Measurements from ENCODE around the gene PRAME.

PRAME gene

DNA sequence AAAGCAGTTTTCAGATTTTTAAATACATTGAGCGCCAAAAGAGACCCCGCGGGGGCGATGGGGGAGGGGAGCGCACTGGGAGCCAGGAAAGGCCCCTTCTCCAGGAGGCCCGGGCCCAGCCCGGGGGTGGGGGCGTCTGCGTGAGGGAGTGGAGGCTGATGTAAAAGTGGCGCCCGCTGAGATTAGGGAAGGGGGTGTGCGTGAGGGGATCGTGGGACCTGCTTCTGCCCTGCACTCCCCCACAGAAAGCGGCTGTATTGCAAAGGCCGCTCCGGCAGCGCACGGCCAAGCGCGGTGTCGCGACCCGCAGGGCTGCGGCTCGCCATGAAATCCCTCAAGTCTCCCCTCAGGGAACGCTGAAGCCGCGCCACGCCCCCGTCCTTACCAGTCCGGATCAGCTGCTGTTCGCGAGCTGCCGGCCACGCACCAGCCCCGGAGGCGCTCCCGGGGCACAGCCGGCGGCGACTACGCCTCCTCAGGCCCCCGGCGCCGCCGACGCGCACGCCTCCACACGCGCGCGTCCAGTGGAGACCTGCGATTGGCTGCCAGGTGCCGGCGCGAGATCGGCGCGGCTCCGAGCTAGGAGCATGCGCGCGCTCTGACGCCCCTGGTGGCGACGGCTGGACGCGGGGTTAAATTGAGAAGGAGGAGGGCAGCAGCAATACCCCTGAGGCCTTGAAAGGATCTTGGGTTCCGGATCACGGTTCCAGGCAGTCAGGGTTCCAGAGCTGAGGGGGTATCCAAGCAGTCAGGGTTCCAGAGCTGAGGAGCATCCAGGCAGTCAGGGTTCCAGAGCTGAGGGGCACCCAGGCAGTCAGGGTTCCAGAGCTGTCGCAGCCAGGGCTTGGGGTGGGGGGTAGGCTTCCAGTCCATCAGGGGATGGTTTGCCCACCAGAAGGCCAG lies 50.5 kb downstream of the PRAME start, which contains the start of gene ZNF280B:
Gene ZNF280B, minus strand, starts transcription at position 469 of the 903 bp plus-strand sequence. CDS start 19,344 bp downstream, outside the sequence.
- H3K79me2 ChIP-seq (ENCODE audit: insufficient read depth, low read length): peaks cover 29% of the 10 kb centered on the region
- peak within 1 kb of the TSS; percentile 83 for H3K4me2 ChIP-seq (ENCODE audit: low read depth, low read length, poor library complexity, severe bottlenecking)
- TF ChIP-seq, protein P1, sequence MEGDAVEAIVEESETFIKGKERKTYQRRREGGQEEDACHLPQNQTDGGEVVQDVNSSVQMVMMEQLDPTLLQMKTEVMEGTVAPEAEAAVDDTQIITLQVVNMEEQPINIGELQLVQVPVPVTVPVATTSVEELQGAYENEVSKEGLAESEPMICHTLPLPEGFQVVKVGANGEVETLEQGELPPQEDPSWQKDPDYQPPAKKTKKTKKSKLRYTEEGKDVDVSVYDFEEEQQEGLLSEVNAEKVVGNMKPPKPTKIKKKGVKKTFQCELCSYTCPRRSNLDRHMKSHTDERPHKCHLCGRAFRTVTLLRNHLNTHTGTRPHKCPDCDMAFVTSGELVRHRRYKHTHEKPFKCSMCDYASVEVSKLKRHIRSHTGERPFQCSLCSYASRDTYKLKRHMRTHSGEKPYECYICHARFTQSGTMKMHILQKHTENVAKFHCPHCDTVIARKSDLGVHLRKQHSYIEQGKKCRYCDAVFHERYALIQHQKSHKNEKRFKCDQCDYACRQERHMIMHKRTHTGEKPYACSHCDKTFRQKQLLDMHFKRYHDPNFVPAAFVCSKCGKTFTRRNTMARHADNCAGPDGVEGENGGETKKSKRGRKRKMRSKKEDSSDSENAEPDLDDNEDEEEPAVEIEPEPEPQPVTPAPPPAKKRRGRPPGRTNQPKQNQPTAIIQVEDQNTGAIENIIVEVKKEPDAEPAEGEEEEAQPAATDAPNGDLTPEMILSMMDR (conservative IDR thresholded peaks at IDR 0.05; ENCODE audit: low read length): peak; percentile 72
- TF ChIP-seq EZH2phosphoT487 (IDR thresholded peaks at IDR 0.05; ENCODE audit: borderline replicate concordance): no peak
- H3K4me1 ChIP-seq (ENCODE audit: insufficient read depth, low read length, poor library complexity, severe bottlenecking): peaks cover 18% of the 10 kb centered on the region
- peak within 1 kb of the TSS; percentile 96 for H2AFZ ChIP-seq (ENCODE audit: low read length)
- H3K36me3 ChIP-seq (ENCODE audit: insufficient read depth, low read length): no peaks in the 10 kb centered on the region; the same call in 1 of the 2 replicates
- no peaks in the 10 kb centered on the region for H3K9me3 ChIP-seq (ENCODE audit: insufficient read depth, low read depth, low read length)
- peak within 1 kb of the TSS; percentile 89 for H3K9ac ChIP-seq (ENCODE audit: low read depth, low read length, poor library complexity, severe bottlenecking)
- H3K4me3 ChIP-seq (ENCODE audit: low read length, poor library complexity, severe bottlenecking): peak within 1 kb of the TSS; percentile 89
- H3K9me2 ChIP-seq (replicated peaks; ENCODE audit: low read depth, low read length): no peaks in the 10 kb centered on the region
- H3K27me3 ChIP-seq (ENCODE audit: insufficient read depth, low read length, poor library complexity, severe bottlenecking): peaks cover 8% of the 10 kb centered on the region
- no peaks in the 10 kb centered on the region for H3F3A ChIP-seq (ENCODE audit: low read depth)
- peaks cover 5% of the 10 kb centered on the region for H4K20me1 ChIP-seq (ENCODE audit: insufficient read depth, low read length, poor library complexity, severe bottlenecking)

DNA sequence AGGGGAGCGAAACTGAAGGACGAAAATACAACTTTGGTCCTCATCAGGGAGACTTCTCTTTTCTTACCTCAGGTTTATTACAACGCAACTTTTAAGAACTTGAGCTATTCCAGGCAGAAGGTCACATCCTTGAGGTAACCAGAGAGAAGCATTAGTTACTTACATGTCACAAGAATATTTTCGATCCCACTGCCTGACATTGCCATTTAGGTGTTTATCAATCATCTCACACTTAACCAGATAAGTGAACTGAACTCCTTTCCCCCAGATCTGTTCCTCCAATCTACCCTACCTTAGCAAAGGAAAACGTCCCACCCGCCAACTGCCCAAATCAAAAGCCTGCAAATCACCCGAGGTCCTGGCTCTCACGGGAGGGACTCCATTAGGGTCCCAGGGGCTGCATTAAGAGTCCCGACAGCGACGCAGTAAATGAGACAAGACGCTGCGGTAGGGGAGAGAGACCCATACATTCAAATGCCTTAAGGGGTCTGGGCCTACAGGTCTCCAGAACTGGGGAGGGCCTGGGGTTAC lies 51.3 kb downstream of the PRAME start:
- Histone ChIP-seq H3K4me3 (ENCODE audit: low read length, poor library complexity, severe bottlenecking) (peak overlapping the region; percentile 89), H2AFZ (ENCODE audit: low read length) (peak overlapping the region; percentile 84), H3K9me3 (ENCODE audit: insufficient read depth, low read depth, low read length) (no peaks in the 10 kb centered on the region), H3K79me2 (ENCODE audit: insufficient read depth, low read length) (peaks cover 29% of the 10 kb centered on the region), H3K4me1 (ENCODE audit: insufficient read depth, low read length, poor library complexity, severe bottlenecking) (peaks cover 18% of the 10 kb centered on the region), H3K27me3 (ENCODE audit: insufficient read depth, low read length, poor library complexity, severe bottlenecking) (peaks cover 8% of the 10 kb centered on the region), H3K4me2 (ENCODE audit: low read depth, low read length, poor library complexity, severe bottlenecking) (peak overlapping the region; percentile 83), H3F3A (ENCODE audit: low read depth) (no peaks in the 10 kb centered on the region), H3K9me2 (replicated peaks; ENCODE audit: low read depth, low read length) (no peaks in the 10 kb centered on the region), H3K9ac (ENCODE audit: low read depth, low read length, poor library complexity, severe bottlenecking) (peak overlapping the region; percentile 89), H4K20me1 (ENCODE audit: insufficient read depth, low read length, poor library complexity, severe bottlenecking) (peaks cover 5% of the 10 kb centered on the region), H3K36me3 (ENCODE audit: insufficient read depth, low read length) (peaks cover 4% of the 10 kb centered on the region; the same call in 1 of the 2 replicates)
- TF ChIP-seq, protein P1 (conservative IDR thresholded peaks at IDR 0.05; ENCODE audit: low read length): no peak
- no peak for TF ChIP-seq EZH2phosphoT487 (IDR thresholded peaks at IDR 0.05; ENCODE audit: borderline replicate concordance)

DNA sequence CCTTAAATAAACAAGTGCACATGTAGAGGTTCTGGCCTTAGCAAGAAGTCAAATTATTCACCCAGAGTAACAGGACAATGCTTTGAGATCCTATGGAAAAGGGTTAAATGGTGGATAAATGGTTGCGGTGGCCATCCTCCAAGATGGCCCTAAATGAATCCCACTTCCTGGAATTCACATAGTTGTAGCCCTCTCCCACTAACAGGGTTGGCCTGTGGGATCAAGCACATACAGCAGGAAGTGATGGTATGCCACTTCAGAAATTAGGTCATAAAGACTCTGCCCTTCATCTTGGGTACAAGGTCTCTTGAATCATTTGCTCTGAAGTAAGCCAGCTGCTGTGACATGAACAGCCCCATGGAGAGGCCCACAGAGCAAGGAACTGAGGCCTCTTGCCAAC lies 52.3 kb downstream of the PRAME start:
- H4K20me1 ChIP-seq (ENCODE audit: insufficient read depth, low read length, poor library complexity, severe bottlenecking): peaks cover 5% of the 10 kb centered on the region
- H3K9me2 ChIP-seq (replicated peaks; ENCODE audit: low read depth, low read length): no peaks in the 10 kb centered on the region
- H3K4me2 ChIP-seq (ENCODE audit: low read depth, low read length, poor library complexity, severe bottlenecking): peak overlapping the region; percentile 83
- TF ChIP-seq EZH2phosphoT487 (IDR thresholded peaks at IDR 0.05; ENCODE audit: borderline replicate concordance): no peak
- TF ChIP-seq, protein P1 (conservative IDR thresholded peaks at IDR 0.05; ENCODE audit: low read length): no peak
- peak overlapping the region; percentile 89 for H3K4me3 ChIP-seq (ENCODE audit: low read length, poor library complexity, severe bottlenecking)
- peaks cover under 1% of the 10 kb centered on the region for H3K27me3 ChIP-seq (ENCODE audit: insufficient read depth, low read length, poor library complexity, severe bottlenecking)
- H3K9ac ChIP-seq (ENCODE audit: low read depth, low read length, poor library complexity, severe bottlenecking): peak overlapping the region; percentile 89
- no peaks in the 10 kb centered on the region for H3K9me3 ChIP-seq (ENCODE audit: insufficient read depth, low read depth, low read length)
- peaks cover 18% of the 10 kb centered on the region for H3K4me1 ChIP-seq (ENCODE audit: insufficient read depth, low read length, poor library complexity, severe bottlenecking)
- H2AFZ ChIP-seq (ENCODE audit: low read length): no peak overlapping the region
- peaks cover 29% of the 10 kb centered on the region for H3K79me2 ChIP-seq (ENCODE audit: insufficient read depth, low read length)
- peaks cover 7% of the 10 kb centered on the region; the same call in 1 of the 2 replicates for H3K36me3 ChIP-seq (ENCODE audit: insufficient read depth, low read length)
- no peaks in the 10 kb centered on the region for H3F3A ChIP-seq (ENCODE audit: low read depth)
